ENCODE measurements around the gene BEGAIN. TPM values are rescaled to one million over a fixed set of nuclear protein-coding genes. Genes with fewer than 3 reads are reported as not detected.

BEGAIN gene
- total and polyA plus RNA-seq, 7 donors = 0.08 to 1.0 (median 0.48) TPM; not detected in 1

DNA sequence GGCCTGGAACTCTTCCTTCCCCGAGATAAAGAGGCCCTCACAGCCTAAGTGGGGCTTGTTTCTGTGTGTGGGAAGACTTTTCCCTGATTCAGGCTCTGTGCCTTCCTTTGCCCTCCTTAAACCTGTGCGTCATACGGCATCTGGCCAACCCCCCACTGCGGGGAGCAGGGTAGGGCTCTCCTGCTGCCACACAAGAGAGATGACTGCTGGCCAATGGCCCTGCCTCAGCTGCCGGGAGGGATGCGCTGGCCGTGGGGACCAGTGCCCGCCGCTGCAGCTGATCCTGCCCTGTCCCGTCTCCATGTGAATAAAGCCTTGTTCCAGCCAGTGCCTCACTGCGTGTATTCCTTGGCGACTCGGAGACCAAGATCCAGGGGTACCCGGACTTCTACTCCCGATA lies 42.5 kb upstream of the BEGAIN start:
- Histone ChIP-seq H3K27me3 (ENCODE audit: insufficient read depth in 3 of 3, low read length in 2 of 3) (peaks cover 0 to 21% (median 5%) of the 10 kb centered on the region in 3 donors), H3K36me3 (ENCODE audit: insufficient read depth in 1 of 2, low read depth in 1 of 2) (no peaks in the 10 kb centered on the region), H3K4me1 (no peaks in the 10 kb centered on the region), H3K27ac (no peak overlapping the region), H3K4me3 (no peak overlapping the region), H3K9me3 (no peaks in the 10 kb centered on the region)
- DNase-seq (no peak), ATAC-seq (no peak)
- intact Hi-C loops (cut with DNase I) = no loop called here
- TF ChIP-seq, protein P1, sequence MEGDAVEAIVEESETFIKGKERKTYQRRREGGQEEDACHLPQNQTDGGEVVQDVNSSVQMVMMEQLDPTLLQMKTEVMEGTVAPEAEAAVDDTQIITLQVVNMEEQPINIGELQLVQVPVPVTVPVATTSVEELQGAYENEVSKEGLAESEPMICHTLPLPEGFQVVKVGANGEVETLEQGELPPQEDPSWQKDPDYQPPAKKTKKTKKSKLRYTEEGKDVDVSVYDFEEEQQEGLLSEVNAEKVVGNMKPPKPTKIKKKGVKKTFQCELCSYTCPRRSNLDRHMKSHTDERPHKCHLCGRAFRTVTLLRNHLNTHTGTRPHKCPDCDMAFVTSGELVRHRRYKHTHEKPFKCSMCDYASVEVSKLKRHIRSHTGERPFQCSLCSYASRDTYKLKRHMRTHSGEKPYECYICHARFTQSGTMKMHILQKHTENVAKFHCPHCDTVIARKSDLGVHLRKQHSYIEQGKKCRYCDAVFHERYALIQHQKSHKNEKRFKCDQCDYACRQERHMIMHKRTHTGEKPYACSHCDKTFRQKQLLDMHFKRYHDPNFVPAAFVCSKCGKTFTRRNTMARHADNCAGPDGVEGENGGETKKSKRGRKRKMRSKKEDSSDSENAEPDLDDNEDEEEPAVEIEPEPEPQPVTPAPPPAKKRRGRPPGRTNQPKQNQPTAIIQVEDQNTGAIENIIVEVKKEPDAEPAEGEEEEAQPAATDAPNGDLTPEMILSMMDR (IDR thresholded peaks at IDR 0.05) = no peak
- 58 to 77% (median 65%) methylated on average over 14 to 15 of the region's 15 CpGs for WGBS, 3 donors

DNA sequence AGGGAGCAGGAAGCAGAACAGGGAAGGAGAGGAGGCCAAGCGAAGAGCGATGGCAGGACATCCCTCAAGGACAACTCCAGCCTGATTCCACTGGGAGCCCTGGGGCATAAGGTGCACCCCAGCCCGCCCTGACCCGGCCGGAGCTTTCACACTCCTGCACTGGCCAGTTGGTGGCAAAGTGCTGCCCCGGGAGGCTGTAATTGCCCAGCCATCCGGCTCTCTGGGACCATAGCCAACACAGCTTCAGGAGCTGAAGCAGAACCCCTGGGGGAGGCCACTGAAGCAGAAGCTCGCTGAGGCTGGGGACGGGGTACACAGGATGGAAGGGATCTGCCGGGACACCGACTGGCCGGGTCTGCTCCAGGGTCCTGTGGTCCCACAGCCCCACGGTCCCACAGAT lies 41.9 kb upstream of the BEGAIN start:
- no peaks in the 10 kb centered on the region for H3K4me1 ChIP-seq
- intact Hi-C loops (cut with DNase I) = no loop called here
- DNase-seq = no peak
- H3K9me3 ChIP-seq = no peaks in the 10 kb centered on the region
- no peak overlapping the region for H3K27ac ChIP-seq
- no peak overlapping the region for H3K4me3 ChIP-seq
- no peaks in the 10 kb centered on the region for H3K36me3 ChIP-seq (ENCODE audit: insufficient read depth in 1 of 2, low read depth in 1 of 2)
- TF ChIP-seq, protein P1 (IDR thresholded peaks at IDR 0.05) = no peak
- 58 to 60% (median 59%) methylated on average over 12 to 13 of the region's 13 CpGs for WGBS, 3 donors
- no peak for ATAC-seq
- peaks cover 0 to 21% (median 5%) of the 10 kb centered on the region in 3 donors for H3K27me3 ChIP-seq (ENCODE audit: insufficient read depth in 3 of 3, low read length in 2 of 3)

DNA sequence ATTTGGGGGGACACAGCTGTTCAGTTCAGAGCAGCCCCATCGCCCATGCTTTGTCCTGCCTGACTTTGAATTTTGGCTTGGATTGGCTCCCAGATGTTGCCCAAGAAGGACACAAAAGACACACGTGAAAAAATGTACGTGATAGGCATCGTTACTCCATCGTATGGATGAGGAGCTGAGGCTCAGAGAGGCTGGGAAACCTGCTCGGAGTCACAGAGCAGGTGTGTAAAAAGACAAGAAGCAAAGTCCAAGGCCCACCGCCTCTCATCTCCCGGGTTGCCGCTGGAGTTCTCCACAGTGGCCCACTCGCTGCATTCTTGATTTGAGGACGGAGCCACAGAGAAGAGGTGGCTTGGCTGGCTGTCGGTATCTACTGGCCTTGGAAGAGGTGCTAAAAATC lies 41.0 kb upstream of the BEGAIN start:
- 84 to 87% (median 86%) methylated on average over 12 of the region's 12 CpGs for WGBS, 3 donors
- TF ChIP-seq, protein P1 (IDR thresholded peaks at IDR 0.05) = no peak
- Histone ChIP-seq H3K4me3 (no peak overlapping the region), H3K4me1 (no peaks in the 10 kb centered on the region), H3K27ac (no peak overlapping the region), H3K9me3 (no peaks in the 10 kb centered on the region), H3K27me3 (ENCODE audit: insufficient read depth in 3 of 3, low read length in 2 of 3) (peaks cover 0 to 22% (median 3%) of the 10 kb centered on the region in 3 donors), H3K36me3 (ENCODE audit: insufficient read depth in 1 of 2, low read depth in 1 of 2) (no peaks in the 10 kb centered on the region)
- no peak for DNase-seq
- ATAC-seq = no peak
- intact Hi-C loops (cut with DNase I) = no loop called here

DNA sequence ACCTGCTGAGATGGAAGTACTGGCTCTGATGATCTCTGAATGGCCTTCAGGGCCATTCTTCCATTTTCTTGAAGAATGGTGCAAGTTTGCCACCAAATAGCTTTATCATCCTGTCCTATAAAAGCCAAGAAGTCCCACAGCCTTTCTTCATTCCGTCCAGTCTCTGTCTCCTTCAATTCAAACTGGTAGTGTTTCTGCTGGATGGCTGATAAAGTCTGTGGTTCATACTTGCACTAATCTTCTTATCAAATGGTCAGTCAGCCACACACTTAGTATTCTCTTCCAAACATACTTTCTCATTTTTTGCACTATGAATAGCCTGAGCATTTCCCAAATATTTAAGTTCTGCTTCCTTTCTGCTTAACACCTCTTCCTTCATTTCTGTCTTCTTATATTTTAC lies 39.4 kb upstream of the BEGAIN start:
- Histone ChIP-seq H3K9me3 (no peaks in the 10 kb centered on the region), H3K4me1 (no peaks in the 10 kb centered on the region), H3K4me3 (no peak overlapping the region), H3K27me3 (ENCODE audit: insufficient read depth in 3 of 3, low read length in 2 of 3) (peaks cover 0 to 31% (median 5%) of the 10 kb centered on the region in 3 donors), H3K36me3 (ENCODE audit: insufficient read depth in 1 of 2, low read depth in 1 of 2) (no peaks in the 10 kb centered on the region), H3K27ac (no peak overlapping the region)
- DNase-seq (no peak), ATAC-seq (no peak)
- TF ChIP-seq, protein P1 (IDR thresholded peaks at IDR 0.05) = no peak
- intact Hi-C loops (cut with DNase I) = no loop called here
- 84 to 96% (median 90%) methylated on average over 1 of the region's 1 CpG for whole genome bisulfite sequencing, 3 donors

DNA sequence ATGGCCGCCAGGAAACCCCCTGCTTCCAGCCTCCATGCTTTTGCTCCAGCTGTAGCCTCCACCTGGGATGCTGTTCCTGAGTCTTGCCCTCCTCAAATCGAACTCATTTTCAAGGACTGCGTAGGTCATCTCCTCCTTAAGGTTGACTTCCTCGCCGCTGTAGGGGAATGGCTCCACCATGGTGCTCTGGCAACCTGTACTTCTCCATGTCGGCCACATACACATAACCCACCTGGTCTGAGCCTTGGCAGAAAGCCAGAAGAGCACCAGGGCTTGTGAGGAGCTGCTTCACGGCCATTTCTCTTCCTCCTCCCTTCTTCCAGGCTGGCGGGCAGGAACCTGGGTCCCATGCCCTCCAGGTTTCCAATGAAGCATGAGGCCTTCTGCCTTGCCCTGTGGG lies 36.7 kb upstream of the BEGAIN start:
- H3K27me3 ChIP-seq (ENCODE audit: insufficient read depth in 3 of 3, low read length in 2 of 3) = peaks cover 0 to 32% (median 5%) of the 10 kb centered on the region in 3 donors
- H3K27ac ChIP-seq = no peak overlapping the region
- H3K4me3 ChIP-seq = no peak overlapping the region
- no peaks in the 10 kb centered on the region for H3K9me3 ChIP-seq
- intact Hi-C loops (cut with DNase I) = no loop called here
- no peaks in the 10 kb centered on the region for H3K36me3 ChIP-seq (ENCODE audit: insufficient read depth in 1 of 2, low read depth in 1 of 2)
- 86 to 91% (median 86%) methylated on average over 8 of the region's 8 CpGs for WGBS, 3 donors
- no peak for DNase-seq
- H3K4me1 ChIP-seq = no peaks in the 10 kb centered on the region
- no peak for ATAC-seq
- TF ChIP-seq, protein P1 (IDR thresholded peaks at IDR 0.05) = no peak

All from psoas muscle (tissue), 8 donors.